ENCODE results near the gene NFIA.
"Not testable (repeated sequence)": the region's sequence is repeated elsewhere in the genome, so short reads cannot be mapped to it uniquely, and the experiment has no call there.

The NFIA gene

GRCh38 chr1:61254634-61255357 lies 172.4 kb downstream of the NFIA start:
- no peak for DNase-seq

- DNase-seq: no peak
These were observed 173.0 kb downstream of the NFIA start for GRCh38 chr1:61255358-61255703.

GRCh38 chr1:61259379-61260148 lies 177.2 kb downstream of the NFIA start:
- DNase-seq: no peak

GRCh38 chr1:61260171-61260570 lies 177.8 kb downstream of the NFIA start:
- no peak for DNase-seq

GRCh38 chr1:61261595-61261994 lies 179.2 kb downstream of the NFIA start:
- no peak for DNase-seq

DNA sequence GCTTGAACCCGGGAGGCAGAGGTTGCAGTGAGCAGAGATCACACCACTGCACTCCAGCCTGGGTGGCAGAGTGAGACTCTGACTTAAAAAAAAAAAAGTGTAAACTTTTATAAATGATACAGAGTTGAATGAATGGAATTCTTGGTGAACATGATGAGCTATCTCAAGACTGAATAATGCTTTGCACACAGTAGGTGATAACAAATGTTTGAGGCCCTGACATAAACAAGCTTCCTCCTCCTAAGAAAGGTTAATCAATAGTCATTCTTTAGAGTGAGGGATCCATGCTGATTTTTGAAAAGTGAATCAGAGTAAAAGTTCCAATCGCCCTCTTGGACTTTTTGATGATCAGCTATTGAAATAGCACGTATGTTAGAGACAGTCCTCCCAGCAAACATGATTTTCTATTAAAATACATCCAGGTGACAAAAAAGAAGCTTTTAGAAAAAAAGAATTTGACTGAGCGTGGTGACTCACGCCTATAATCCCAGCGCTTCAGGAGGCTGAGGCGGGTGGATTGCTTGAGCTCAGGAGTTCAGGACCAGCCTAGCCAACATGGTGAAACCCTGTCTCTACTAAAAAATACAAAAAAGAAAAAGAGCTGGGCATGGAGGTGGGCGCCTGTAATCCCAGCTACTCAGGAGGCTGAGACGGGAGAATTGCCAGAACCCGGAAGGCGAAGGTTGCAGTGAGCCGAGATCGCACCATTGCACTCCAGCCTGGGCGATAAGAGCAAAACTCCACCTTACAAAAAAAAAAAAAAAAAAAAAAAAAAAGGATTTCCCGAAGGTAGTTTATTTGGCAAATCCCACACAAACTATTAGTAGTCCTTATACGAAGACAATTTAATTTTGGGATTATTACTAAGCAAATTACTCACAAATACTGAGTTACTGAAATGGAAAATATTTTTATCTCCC lies 181.8 kb downstream of the NFIA start:
- no peak for DNase-seq

DNA sequence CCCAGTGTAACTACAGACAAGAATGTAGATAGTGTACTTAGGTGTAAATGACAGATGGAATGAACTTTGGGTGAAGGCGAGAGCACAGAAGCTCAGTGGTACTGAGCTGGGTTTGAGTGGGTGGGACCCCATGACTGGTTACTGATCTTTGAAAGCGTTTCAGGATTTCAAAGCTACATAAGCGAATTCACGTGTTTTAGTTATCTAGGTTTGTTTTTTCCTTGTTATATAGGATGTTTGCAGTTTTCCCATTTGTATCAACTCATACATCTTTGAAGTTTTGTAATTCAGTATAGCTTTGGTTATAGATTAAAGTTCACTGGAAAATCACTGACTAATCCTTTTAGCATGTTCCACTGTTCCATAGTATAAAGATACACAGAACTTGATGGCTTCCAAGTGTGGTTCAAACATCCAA lies 182.5 kb downstream of the NFIA start:
- no peak for DNase-seq

DNA sequence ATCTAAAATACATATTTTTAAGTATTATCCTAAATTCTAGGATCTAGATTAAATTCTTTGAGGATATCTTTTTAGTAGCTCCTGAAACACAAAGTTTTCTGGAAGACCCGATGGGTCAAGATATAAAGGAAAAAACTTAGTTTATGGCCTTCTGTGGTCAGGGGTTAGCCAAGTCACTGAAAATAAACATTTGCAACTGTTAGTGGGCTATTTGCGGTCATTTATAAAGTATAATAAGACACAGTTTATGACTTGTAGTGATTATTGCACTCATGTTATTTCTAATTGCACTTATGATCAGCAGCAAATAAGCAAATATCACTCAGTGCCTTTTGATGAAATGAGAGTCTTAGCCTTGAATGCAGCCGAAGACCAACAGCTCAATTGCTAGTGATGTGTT lies 183.3 kb downstream of the NFIA start:
- DNase-seq: no peak

DNA sequence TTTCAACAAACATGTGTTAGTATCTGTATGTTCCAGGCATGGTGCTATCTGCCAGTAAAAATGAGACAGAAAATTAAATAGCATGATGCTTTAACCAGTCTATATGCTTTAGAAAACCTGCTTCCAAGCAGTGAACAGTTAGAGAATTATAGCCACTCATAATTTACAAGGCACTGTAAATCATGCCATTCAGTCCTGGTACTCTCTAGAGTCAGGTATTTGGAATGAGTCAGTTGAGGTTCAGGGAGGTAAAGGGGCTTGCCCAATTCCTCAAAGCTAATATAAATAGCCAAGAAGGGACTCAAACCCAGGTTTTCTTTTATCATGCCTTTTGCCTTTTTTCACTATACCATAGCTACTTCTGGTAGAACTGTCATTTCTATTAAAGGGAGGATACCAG lies 184.4 kb downstream of the NFIA start:
- no peak for DNase-seq

GRCh38 chr1:61268546-61269240 lies 186.3 kb downstream of the NFIA start:
- no peak for DNase-seq

DNA sequence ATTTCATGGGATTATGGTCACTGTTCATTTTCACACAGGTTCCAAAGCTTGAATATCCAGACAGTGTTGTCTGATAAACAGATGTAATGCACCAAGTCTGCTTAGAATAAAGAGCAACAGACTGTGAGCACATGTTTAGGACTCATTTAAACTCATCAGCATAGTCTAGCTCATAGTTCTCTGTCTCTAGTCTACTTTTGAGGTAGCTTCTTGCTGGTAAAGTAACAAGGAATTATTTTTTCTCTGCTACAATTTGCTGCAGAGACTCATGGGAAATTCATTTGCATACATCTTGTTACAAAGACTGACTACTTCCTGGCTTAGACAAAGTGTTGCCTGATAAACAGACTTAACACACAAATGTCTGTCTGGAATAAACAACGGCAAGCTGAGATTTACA lies 187.2 kb downstream of the NFIA start:
- DNase-seq: no peak

DNA sequence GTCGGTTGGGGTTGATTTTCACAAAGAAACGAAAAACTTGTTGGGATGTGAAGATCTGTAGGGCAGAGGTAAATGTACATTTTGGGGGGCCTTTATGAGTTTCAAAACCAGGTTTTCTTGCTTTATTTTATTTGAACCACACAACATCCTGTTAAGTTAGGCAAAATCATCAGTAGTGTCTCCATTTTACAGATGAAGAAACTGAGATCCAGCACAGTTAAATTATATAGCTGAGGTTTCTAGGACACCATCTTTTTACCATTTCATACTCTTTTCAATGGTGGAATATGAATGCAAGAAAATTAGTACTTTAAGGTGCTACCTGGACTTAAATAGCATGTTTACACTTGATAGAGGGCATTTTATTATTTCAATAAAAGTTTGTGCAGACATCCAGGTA lies 187.7 kb downstream of the NFIA start:
- DNase-seq: no peak

DNA sequence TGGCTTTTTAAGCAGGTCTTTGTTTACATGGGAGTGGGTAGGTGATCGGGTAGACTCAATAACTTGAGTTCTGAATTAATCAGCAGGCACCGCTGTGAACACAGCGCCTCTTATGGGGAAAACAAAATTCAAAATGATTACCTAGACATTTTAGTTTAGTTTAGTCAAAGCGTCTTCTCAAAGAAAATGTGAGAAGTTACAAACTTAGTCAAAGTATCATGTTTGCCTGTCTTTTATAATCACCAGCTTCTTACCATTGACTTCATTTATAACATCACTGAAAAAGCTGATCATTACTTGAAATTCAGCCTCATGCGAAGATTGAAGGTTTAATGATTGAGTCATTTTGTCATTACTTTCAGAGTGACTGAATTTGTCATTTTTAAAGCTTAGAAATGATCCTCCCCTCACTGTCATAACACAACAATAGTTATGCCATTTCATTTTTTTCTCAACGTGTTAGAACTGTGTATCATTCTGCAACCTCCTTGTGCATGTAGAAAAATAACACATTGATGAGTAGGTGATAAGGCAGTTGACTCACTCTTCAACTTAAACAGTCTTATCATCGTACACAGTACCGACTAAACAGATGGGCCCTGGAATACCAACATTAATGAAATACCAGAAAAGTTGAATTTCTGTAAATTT lies 188.5 kb downstream of the NFIA start:
- no peak for DNase-seq

DNA sequence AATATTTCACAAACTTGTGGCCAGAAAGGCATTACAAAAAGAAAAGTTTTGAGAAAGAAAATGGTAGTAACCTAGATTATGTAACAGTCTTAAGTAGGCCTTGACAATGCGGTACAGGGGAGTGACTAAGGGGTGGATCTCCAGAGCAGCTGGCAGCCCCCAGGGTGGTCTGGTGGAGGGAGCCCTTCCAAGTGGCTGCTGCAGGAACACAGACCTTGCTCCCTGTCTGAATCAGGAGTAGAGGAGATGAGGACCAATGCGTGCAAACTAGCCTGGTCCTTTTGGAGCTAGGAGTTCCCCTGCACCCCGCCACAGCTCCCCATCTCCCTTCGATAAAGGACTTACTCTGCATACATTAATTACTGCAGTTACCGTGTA lies 189.0 kb downstream of the NFIA start:
- no peak for DNase-seq

DNA sequence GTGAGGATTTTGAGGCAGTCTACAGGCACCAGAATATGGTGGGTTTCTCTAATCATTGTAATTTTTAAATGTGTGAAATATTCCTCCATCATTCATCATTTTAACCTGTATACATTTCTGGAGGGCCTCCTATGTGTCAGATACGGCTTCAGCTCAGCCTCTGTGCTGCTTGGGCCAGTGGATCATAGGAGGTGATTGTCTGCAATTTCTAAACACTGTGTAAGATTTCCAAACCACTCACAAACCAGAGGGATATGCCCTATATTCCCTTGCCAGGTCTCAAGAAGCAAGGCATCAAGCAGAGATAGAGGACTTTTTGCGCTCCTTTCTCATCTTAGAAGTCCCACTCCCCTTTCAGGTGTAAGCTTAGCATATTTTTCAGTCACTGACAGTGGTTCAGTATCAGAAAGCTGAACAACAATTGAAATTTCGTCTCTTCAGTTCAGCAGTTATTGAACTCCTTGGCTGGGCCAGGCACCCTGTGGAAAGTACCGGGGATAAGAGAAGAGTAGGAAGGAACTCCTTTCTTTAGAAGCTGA lies 190.9 kb downstream of the NFIA start:
- no peak for DNase-seq

GRCh38 chr1:61273861-61274260 lies 191.5 kb downstream of the NFIA start:
- no peak for DNase-seq

DNA sequence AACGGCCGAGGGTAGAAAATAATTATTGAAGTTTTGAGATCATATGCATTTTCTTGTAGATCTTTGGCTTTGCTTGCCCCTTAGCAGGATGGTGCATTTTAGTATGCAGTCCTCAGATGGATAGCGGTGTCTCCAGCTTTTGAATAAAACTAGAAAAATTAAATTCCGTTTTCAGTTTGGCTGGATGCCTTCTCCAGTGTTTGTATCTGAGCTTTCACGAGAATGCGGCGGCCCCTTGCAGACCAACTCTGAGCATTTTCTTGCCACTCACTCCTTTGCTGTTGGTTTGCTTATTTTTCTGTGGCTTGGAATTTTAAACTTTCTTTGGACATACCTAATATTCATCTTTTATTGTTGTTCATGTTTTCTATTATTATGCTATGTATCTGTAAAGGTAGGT lies 192.6 kb downstream of the NFIA start:
- DNase-seq: no peak

- no peak for DNase-seq
These were observed 193.9 kb downstream of the NFIA start for GRCh38 chr1:61276246-61276645.

DNA sequence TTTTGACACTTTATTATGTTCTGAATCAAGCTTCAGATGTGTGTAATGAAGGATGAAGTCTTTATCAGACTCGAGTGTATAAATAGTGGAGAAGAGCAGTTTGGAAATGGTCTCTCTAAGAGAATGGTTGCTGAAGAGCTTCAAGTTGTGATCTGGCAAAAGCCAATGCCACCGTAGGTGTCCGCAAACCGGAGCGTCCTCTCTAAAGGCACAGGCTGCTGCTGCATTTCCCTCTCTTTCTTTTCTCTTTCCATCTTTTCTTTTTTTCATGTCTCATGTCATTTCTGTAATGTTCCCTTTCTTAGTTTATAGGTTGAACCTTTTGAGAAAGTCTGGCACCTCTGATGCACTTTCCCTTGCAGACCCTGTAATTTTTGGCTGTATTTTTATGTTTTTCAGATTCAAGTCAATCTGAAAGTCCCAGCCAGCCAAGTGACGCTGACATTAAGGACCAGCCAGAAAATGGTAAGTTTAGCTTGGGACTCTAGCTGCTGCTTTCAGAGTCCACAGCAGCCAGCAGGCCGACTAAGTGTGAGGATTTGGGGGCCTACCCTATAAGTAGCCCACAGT lies 194.8 kb downstream of the NFIA start:
- DNase-seq: no peak

GRCh38 chr1:61278503-61278902 lies 196.1 kb downstream of the NFIA start:
- DNase-seq: not testable (repeated sequence)

DNA sequence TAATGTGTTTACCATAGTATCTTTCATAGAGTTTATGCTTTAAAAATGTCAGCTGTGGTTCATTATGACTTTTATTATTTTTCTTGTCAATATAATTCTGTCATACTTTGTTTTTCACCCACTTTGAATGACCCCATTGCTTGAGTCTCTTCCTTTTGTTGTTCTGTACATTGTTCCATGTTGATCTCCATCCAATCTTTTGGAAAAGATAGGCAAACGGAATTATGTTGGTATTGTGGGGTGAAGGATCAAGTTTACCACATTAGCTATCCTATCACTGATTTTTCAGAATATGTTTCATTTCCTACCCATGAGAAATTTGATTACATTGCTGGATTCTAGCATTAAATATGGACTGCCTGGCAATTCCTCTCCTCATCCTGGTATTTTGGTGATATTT lies 196.6 kb downstream of the NFIA start:
- no peak for DNase-seq

GRCh38 chr1:61279570-61279969 lies 197.2 kb downstream of the NFIA start:
- DNase-seq: no peak
